Endothelial cell (in vitro differentiated cells): ENCODE data around the gene FRMD4A. TPM values are rescaled to one million over a fixed set of nuclear protein-coding genes. Genes with fewer than 3 reads are reported as not detected.
A peak's percentile ranks its signal among the peaks of the same experiment; 100 is the strongest.

Experiments
- DNase-seq: peaks from one replicate; pipeline ENCODE4 v3.0.0; 2021; ENCODE audit warnings: low spot score
- H3K27ac Mint-ChIP-seq: one replicate; pipeline ENCODE4 v1.8.0; 2021; ENCODE audit warnings: mixed read lengths, inconsistent platforms; ENCODE audit not compliant: unreplicated experiment
- H3K27me3 Mint-ChIP-seq: one replicate; pipeline ENCODE4 v1.8.0; 2021; ENCODE audit warnings: mild to moderate bottlenecking, moderate library complexity, mixed read lengths, inconsistent platforms; ENCODE audit not compliant: unreplicated experiment
- H3K36me3 Mint-ChIP-seq: one replicate; pipeline ENCODE4 v1.8.0; 2021; ENCODE audit warnings: mild to moderate bottlenecking, low read depth, mixed read lengths, inconsistent platforms; ENCODE audit not compliant: unreplicated experiment
- H3K4me1 Mint-ChIP-seq: one replicate; pipeline ENCODE4 v1.8.0; 2021; ENCODE audit warnings: mild to moderate bottlenecking, mixed read lengths, inconsistent platforms; ENCODE audit not compliant: unreplicated experiment
- H3K4me3 Mint-ChIP-seq: one replicate; pipeline ENCODE4 v1.8.0; 2021; ENCODE audit warnings: mild to moderate bottlenecking, mixed read lengths, inconsistent platforms; ENCODE audit not compliant: unreplicated experiment
- H3K9me3 Mint-ChIP-seq: one replicate; pipeline ENCODE4 v1.8.0; 2021; ENCODE audit warnings: mixed read lengths, inconsistent platforms; ENCODE audit not compliant: unreplicated experiment
- total RNA-seq: library from RNA; stranded (reverse); fragmentation: NEBNext Ultra II Directional; extraction: Animal tissue kit (Norgen Biotek cat#: 25700); gene quantifications from one replicate; pipeline ENCODE4 v1.2.1, GENCODE V29; 2021; ENCODE audit not compliant: unreplicated experiment
- TF ChIP-seq, protein P1 (sequence below): fragments of 200-600 bp; sonication (generic); IDR thresholded peaks from one replicate; pipeline ENCODE4 v1.5.0; 2021; ENCODE audit warnings: antibody characterized with exemption; ENCODE audit not compliant: unreplicated experiment

Gene FRMD4A
- total RNA-seq, 1 donor from 2014 or later, result 68.9 TPM

DNA sequence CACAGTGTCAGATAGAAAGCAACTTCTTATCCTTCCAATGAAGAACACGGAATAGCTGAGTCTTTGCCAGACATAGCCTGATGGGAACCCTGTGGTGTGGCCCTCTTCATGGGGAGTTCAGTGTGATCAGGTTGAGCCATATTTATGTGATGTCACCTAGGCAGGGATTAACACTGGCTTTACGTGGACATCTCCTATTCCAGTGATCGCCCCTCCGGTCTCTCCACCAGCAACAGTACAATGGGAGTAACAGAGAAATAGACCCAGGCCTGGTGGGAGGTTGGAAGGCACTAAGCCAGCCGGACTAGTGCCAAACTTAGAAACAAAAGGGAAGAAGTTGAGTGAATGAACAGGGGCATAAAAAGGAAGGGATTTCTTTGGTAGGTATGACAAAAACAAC, 385.9 kb downstream of the FRMD4A start:
- H3K36me3 Mint-ChIP-seq, result no peaks in the 10 kb centered on the region
- H3K27me3 Mint-ChIP-seq, result peaks cover 2% of the 10 kb centered on the region

DNA sequence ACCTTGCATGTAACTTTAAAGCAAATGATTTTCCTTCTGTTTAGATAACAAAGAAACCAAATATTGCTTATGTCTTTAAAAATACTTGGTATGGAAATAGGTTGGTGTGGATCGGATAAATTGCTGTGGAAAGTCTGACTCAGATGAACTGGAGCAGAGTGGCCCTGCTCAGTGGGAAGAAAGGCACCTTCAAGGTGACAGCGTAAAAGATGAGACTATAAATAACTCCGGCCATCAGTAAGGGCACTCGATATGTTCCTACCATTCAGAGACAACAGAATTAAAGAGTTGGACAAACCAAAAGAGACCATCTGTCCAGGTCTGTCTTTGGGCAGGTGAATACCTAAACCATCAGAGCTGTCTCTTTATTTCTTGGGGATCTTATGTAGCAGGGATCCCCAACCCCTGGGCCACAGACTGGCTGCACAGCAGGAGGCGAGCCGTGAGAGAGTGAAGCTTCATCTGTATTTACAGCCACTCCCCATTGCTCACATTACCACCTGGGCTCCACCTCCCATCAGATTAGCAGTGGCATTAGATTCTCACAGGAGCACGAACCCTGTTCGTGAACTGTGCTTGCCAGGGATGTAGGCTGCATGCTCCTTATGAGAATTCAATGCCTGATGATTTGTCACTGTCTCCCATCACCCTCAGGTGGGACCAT, 386.9 kb downstream of the FRMD4A start:
- Mint-ChIP-seq H3K4me1 (peaks cover 24% of the 10 kb centered on the region), H3K27me3 (peaks cover 2% of the 10 kb centered on the region)

More for the DNA sequence above, 385.9 kb downstream of the FRMD4A start:
- TF ChIP-seq, protein P1, sequence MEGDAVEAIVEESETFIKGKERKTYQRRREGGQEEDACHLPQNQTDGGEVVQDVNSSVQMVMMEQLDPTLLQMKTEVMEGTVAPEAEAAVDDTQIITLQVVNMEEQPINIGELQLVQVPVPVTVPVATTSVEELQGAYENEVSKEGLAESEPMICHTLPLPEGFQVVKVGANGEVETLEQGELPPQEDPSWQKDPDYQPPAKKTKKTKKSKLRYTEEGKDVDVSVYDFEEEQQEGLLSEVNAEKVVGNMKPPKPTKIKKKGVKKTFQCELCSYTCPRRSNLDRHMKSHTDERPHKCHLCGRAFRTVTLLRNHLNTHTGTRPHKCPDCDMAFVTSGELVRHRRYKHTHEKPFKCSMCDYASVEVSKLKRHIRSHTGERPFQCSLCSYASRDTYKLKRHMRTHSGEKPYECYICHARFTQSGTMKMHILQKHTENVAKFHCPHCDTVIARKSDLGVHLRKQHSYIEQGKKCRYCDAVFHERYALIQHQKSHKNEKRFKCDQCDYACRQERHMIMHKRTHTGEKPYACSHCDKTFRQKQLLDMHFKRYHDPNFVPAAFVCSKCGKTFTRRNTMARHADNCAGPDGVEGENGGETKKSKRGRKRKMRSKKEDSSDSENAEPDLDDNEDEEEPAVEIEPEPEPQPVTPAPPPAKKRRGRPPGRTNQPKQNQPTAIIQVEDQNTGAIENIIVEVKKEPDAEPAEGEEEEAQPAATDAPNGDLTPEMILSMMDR, result no peak
- Mint-ChIP-seq H3K27ac (peak overlapping the region; percentile 92), H3K4me3 (no peak overlapping the region), H3K9me3 (no peaks in the 10 kb centered on the region), H3K4me1 (peaks cover 24% of the 10 kb centered on the region)
- no peak for DNase-seq

DNA sequence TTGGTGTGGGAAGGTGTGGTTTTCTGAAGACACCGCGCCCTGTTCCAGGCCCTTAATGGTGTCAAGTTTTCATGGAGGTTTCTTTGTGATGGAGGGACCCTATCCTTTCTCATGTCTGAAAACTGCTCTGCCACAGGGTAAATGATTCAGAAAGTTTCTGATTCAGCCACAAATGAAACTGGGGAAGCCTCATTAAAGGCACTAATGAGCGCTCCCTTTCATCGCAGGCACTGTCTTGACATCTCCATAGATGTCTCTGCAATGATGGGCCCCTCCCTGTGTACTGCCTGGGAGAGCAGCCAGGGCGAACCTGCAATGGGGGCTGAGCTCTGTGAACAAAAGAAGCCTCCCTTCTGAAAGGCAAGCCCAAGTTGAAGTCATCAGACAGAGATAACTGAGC, 388.7 kb downstream of the FRMD4A start:
- TF ChIP-seq, protein P1, result no peak
- Mint-ChIP-seq H3K36me3 (no peaks in the 10 kb centered on the region), H3K4me1 (peaks cover 24% of the 10 kb centered on the region), H3K4me3 (no peak overlapping the region), H3K27me3 (peaks cover 2% of the 10 kb centered on the region), H3K27ac (no peak overlapping the region), H3K9me3 (no peaks in the 10 kb centered on the region)
- no peak for DNase-seq

More for the DNA sequence above, 386.9 kb downstream of the FRMD4A start:
- Mint-ChIP-seq H3K9me3 (no peaks in the 10 kb centered on the region), H3K36me3 (no peaks in the 10 kb centered on the region), H3K4me3 (no peak overlapping the region), H3K27ac (peak overlapping the region; percentile 49)
- TF ChIP-seq, protein P1, result no peak
- DNase-seq, result no peak

DNA sequence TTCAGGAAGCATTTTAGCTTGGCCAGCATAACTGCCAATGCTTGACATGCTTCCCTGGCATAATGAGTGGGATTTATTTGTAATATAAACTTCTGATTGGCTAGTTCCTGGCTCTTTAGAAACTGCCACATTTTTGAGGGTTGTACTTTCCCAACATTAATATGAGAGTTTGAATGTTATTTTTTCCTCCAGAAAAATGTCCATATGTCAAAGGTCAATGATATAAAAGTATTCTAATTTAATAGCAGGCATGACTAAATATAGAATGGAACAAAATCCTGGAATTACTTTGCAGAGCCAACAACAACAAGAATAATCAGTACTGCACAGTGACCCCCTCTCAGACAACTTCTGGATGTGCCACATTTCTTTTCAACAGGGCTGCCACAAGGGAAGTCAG, 391.3 kb downstream of the FRMD4A start:
- H3K9me3 Mint-ChIP-seq, result no peaks in the 10 kb centered on the region
- peaks cover 7% of the 10 kb centered on the region for H3K36me3 Mint-ChIP-seq
- H3K4me1 Mint-ChIP-seq, result no peaks in the 10 kb centered on the region
- peaks cover 5% of the 10 kb centered on the region for H3K27me3 Mint-ChIP-seq
- DNase-seq, result no peak
- TF ChIP-seq, protein P1, result no peak
- H3K4me3 Mint-ChIP-seq, result no peak overlapping the region
- H3K27ac Mint-ChIP-seq, result no peak overlapping the region

DNA sequence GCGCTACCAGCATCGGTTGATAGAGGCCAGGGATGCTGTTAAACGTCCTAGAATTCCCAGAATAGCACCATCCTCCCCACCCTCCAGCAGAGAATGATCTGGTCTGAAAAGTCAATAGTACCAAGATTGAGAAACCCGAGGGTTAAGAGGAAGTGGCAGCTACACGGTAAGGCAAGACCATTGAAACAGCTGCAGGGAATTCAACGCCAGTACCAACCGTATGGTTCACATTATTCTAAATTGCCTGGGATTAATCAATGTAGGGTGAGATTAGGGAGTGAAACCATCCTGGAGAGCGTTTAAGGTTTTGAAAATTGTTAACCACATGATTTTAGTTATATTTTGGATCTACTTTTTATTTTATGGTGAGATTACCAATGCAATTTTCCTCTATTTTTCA, 391.8 kb downstream of the FRMD4A start:
- TF ChIP-seq, protein P1, result no peak
- H3K9me3 Mint-ChIP-seq, result no peaks in the 10 kb centered on the region
- H3K27ac Mint-ChIP-seq, result no peak overlapping the region
- H3K36me3 Mint-ChIP-seq, result peaks cover 7% of the 10 kb centered on the region
- H3K4me3 Mint-ChIP-seq, result no peak overlapping the region
- H3K4me1 Mint-ChIP-seq, result no peaks in the 10 kb centered on the region
- H3K27me3 Mint-ChIP-seq, result peaks cover 5% of the 10 kb centered on the region
- no peak for DNase-seq
